Fibroblast of mammary gland (primary cell): ENCODE data around the gene TMEM202.
A peak's percentile ranks its signal among the peaks of the same experiment; 100 is the strongest.

Source experiments
- DNase-seq: peaks from one replicate; pipeline ENCODE4 v3.0.0-alpha.2; 2010; ENCODE audit warnings: low read depth
- H3K4me3 ChIP-seq: 2 replicates; pipeline ENCODE4 v1.5.1; 2011; ENCODE audit warnings: low read depth, mild to moderate bottlenecking, low read length, moderate library complexity; ENCODE audit not compliant: control insufficient read depth
- TF ChIP-seq, protein P1 (sequence below): conservative IDR thresholded peaks from 2 replicates; pipeline ENCODE4 v1.5.1; 2011; ENCODE audit warnings: low read depth, low read length, inconsistent platforms; ENCODE audit not compliant: control insufficient read depth, insufficient read depth

TMEM202 gene

DNA sequence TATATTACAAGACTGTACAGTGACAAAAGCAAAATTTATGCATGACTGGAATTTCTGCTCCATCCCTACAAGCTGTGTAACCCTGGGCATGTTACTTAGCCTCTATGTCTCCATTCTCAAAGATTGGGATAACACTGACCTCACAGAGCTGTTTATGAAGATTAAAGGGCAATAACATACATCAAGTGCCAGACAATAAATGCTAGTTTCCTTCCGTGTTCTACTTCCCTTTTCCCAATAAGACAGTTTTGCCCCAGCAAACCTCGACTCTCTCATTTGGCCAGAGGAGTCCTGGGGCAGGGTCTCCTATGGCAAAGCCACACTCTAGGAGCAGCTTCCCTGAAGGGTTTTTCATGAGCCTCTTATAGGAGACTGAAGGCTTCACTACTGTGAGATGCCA is 29.8 kb upstream of the TMEM202 start:
- H3K4me3 ChIP-seq, result no peak overlapping the region
- TF ChIP-seq, protein P1, sequence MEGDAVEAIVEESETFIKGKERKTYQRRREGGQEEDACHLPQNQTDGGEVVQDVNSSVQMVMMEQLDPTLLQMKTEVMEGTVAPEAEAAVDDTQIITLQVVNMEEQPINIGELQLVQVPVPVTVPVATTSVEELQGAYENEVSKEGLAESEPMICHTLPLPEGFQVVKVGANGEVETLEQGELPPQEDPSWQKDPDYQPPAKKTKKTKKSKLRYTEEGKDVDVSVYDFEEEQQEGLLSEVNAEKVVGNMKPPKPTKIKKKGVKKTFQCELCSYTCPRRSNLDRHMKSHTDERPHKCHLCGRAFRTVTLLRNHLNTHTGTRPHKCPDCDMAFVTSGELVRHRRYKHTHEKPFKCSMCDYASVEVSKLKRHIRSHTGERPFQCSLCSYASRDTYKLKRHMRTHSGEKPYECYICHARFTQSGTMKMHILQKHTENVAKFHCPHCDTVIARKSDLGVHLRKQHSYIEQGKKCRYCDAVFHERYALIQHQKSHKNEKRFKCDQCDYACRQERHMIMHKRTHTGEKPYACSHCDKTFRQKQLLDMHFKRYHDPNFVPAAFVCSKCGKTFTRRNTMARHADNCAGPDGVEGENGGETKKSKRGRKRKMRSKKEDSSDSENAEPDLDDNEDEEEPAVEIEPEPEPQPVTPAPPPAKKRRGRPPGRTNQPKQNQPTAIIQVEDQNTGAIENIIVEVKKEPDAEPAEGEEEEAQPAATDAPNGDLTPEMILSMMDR, result no peak
- no peak for DNase-seq

DNA sequence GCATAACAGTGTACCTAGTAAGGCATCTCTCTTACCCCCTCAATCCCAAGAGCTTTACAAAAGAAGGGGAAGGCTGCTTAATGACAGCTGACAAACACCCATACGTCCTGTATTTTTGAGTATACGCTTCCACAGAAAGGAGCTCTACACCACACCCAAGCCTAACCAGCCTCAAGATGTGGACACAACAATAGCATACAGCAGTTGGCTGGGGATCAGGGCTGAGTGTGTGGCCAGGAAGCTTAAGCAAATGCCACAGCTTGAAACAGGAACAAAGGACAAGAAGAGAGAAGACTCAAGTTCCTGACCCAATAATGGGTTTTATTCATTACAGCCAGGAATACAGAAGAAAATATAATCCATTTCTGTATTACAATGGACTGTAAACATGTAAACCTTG is 29.2 kb upstream of the TMEM202 start:
- DNase-seq, result no peak
- H3K4me3 ChIP-seq, result no peak overlapping the region
- TF ChIP-seq, protein P1, result no peak

DNA sequence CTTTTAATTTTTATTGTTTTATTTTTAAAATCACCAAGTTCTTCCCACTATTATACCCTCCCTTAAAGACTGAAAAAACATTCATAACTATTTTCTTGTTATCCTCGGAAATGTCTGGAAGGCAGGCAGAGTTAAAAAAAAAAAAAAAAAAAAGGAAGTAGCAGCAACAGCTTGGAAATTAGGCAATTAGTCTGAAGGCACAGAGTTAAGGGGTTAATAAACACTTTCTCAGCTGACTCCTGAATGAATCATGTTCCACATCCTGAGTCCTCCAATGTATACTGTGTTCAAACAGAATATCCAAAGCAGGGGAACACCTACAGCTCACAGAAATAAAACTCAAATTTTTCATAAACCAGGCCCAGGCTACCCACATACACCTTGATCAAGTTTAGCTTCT is 28.1 kb upstream of the TMEM202 start:
- TF ChIP-seq, protein P1, result no peak
- H3K4me3 ChIP-seq, result no peak overlapping the region

DNA sequence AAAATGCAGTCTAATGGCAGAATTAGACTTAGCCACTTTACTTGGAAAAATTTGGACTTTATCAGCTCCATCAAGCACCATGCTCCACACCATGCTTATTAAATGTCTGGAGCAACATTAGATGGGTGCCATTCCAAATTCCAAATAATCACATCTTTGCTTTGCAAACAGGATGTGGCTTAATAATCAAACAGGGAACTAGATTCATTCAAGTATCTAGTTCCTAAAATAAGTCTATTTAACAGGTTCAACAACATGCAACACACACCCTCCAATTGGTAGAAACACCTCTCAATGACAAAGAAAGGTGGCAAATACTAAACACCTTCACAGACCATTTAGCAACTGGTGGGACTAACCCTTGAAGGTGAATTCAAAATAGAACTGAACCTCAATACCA is 25.7 kb upstream of the TMEM202 start:
- DNase-seq, result no peak
- no peak overlapping the region for H3K4me3 ChIP-seq
- TF ChIP-seq, protein P1, result no peak

More for the DNA sequence above, 28.1 kb upstream of the TMEM202 start:
- DNase-seq, result no peak

DNA sequence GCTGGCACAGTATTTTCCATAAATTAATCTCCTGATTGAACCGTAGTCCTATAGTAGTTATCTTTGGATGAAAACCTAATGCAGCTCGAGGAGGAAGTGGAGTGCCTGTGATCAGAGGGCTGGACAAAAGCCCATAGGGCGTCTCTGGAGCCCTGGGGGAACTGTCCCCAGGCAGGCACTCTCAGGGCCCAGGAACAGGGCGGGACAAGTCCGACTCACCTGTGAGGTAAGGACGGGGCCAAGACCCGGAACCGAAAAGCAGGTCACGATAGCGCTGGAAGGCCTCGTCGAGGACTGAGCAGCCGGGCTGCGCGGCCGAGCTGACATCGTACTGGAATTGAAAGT is 22.6 kb upstream of the TMEM202 start:
- TF ChIP-seq, protein P1, result no peak
- DNase-seq, result no peak
- peak overlapping the region; percentile 71 for H3K4me3 ChIP-seq

DNA sequence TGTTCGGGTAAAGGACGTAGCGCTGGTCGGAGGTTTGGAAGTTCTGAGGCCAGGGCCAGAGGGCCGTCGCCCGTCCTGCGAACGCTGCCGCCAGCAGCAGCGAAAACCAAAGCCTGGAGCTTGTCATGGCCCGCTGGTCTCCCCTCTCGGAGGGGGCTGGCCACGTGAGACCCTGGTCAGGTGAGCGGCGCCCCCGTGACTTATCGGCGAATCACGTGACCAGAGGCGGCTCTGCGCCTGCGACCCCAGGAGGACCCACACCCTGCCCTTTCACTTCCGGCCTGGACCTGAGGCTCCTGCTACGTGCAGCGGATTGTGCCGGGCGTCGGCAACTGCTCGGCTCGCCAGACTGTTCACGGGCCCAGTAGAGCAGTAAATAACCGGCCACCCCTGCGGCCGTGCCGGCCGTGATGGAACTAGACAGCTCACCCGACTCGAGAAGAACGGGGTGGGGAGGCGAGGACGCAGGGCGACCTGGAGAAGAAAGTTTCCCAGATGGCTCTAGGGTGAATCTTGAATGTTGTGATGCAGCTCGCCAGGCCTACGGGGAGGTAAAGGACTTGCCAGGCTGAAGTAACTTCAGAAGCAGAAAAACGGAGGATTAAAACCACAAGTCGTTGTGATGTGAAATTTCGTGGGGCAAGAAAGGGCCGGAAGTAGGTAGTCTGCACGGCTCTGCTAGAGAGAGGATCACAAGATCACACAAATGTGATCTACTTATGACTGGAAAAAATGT is 22.1 kb upstream of the TMEM202 start, which contains the start of gene HEXA:
Gene HEXA (minus strand): TSS at position 169 of the 736 bp plus-strand sequence. CDS start 42 bp downstream, at position 127.
- peak; percentile 90 for DNase-seq
- TF ChIP-seq, protein P1, result no peak
- peak within 1 kb of the TSS; percentile 71 for H3K4me3 ChIP-seq
